Fibroblast of lung (primary cell): ENCODE data around the gene ENOX1.

Source experiments
- CTCF ChIP-seq, 2 donors: IDR thresholded peaks in 1 of 2; conservative IDR thresholded peaks in 1 of 2; 1 replicate in 1 of 2; 2 replicates in 1 of 2; pipeline ENCODE4 v1.5.1; 2011 to 2012; ENCODE audit warnings: low read length in 2 of 2, control low read depth in 1 of 2, inconsistent platforms in 1 of 2, low read depth in 1 of 2, mild to moderate bottlenecking in 1 of 2
- EZH2 ChIP-seq: IDR thresholded peaks from 2 replicates; pipeline ENCODE4 v1.5.1; 2012; ENCODE audit warnings: low read length, control low read depth, mild to moderate bottlenecking; ENCODE audit errors: missing control alignments

DNA sequence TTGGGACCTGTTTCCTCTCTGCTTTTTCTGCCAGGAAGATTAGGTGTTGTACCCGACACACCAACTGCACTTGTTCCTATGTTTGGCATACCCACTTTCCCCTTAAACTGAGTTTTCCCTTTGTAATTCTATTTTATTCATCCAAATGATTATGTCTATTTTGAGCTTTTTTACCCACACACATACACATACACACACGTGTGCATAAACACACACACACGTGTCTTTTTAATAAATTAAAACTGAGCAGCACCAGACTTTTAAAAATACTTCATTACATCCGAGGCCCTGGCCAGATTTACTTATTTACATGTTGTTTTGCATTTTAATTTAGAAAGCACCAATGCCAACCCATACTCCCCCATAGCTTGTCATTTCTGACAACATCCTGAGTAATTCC lies 413.4 kb downstream of the ENOX1 start:
- TF ChIP-seq CTCF (conservative IDR thresholded peaks at IDR 0.05 in 1 of 2, IDR thresholded peaks at IDR 0.05 in 1 of 2; ENCODE audit: low read depth in 1 of 2, low read length in 2 of 2), result no peak
- TF ChIP-seq EZH2, result no peak
